Mammary microvascular endothelial cell (primary cell): ENCODE results near the gene EAF2. TPM values are rescaled to one million over a fixed set of nuclear protein-coding genes. Genes with fewer than 3 reads are reported as not detected.

Source experiments
- total RNA-seq: library from RNA; depleted of rRNA; stranded (reverse); fragments of >200 nt; gene quantifications from 2 replicates; pipeline ENCODE4 v1.2.3, GENCODE V29; 2015

Gene EAF2
- total RNA-seq = 0.60 and 1.3 TPM in 2 replicates

GRCh38 chr3:121834671-121835464 is at the start of gene EAF2, which contains the start of gene IQCB1:
Gene EAF2, plus strand, starts transcription at chr3:121835209. Its CDS starts 77 bp downstream, at chr3:121835286.
Gene IQCB1, minus strand, starts transcription at chr3:121835060. Its CDS starts 6,100 bp downstream, at chr3:121828960.

GRCh38 chr3:121894301-121894990 is 59.4 kb downstream of the EAF2 start, which contains the start of gene SLC15A2:
Gene SLC15A2, plus strand, starts transcription at chr3:121894401. Its CDS starts 76 bp downstream, at chr3:121894477.

Other genes with a start within 250 kb of the EAF2 start
- not detected in 2 replicates for gene FBXO40, start 241.8 kb upstream of the EAF2 start, total RNA-seq
- 82.7 and 84.5 TPM in 2 replicates for gene HCLS1, start 174.3 kb upstream of the EAF2 start, total RNA-seq
- 18.8 and 19.1 TPM in 2 replicates for gene GOLGB1, start 85.5 kb upstream of the EAF2 start, total RNA-seq
- 10.0 and 15.5 TPM in 2 replicates for gene IQCB1, start 149 bp upstream of the EAF2 start, total RNA-seq
- 0.10 TPM in 1 of 2 replicates, not detected in the other for gene SLC15A2, start 59.2 kb downstream of the EAF2 start, total RNA-seq
- not detected in 2 replicates for gene ILDR1, start 187.0 kb downstream of the EAF2 start, total RNA-seq
- not detected in 2 replicates for gene CD86, start 220.2 kb downstream of the EAF2 start, total RNA-seq